Esophagus mucosa (tissue), 1 donor: ENCODE measurements around the gene SLC7A5. TPM values are rescaled to one million over a fixed set of nuclear protein-coding genes. Genes with fewer than 3 reads are reported as not detected.
"Not testable (repeated sequence)": the region's sequence is repeated elsewhere in the genome, so short reads cannot be mapped to it uniquely, and the experiment has no call there.

Experiments
- ATAC-seq: fragments of 200-7000 bp; cut with Tn5 transposase; one replicate; pipeline ENCODE4 v1.9.1; 2020
- total RNA-seq: library from RNA; stranded (reverse); gene quantifications from one replicate; pipeline ENCODE4 v1.2.4, GENCODE V29; 2023
- donor health status: DM: yes; HTN: yes; CAD: no.

SLC7A5 gene
- total RNA-seq, 1 donor from 2014 or later, result 198 TPM

GRCh38 chr16:87832137-87832527 is 37.2 kb downstream of the SLC7A5 start:
- ATAC-seq, result no peak

DNA sequence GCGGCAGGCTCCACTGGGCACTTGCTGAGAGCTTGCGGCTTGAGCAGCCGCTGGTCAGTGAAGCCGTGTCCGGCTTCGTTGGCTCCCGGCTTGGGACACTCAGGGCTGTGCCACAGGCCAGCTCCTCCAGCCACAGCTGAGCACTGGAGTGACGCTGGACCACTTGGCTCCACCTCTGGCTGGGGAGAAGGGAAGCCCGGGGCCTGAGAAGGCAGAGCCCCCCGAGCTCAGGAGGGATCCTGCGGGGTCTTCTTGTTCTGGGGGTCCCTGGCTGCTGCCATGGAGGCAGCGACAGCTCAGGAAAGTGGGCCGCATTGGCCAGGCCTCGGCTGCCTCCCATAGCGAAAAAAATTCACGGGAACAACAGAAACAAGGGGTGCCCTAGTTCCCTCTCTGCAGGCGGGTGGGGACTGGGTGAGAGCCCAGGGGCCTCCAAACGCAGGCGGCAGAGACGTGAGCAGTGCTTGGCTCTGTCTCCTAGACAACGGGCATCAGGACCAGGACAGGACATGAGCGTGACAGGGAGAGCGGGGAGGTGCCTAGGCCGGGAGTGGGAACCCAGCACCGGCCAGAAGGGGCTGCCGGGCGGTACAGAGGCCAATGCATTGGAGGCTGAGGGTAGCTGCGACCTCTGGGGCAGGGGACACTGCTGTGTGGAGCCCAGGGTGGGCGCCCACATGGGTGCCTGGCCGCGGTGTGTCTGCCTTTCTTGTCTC is 37.7 kb downstream of the SLC7A5 start:
- no peak for ATAC-seq

DNA sequence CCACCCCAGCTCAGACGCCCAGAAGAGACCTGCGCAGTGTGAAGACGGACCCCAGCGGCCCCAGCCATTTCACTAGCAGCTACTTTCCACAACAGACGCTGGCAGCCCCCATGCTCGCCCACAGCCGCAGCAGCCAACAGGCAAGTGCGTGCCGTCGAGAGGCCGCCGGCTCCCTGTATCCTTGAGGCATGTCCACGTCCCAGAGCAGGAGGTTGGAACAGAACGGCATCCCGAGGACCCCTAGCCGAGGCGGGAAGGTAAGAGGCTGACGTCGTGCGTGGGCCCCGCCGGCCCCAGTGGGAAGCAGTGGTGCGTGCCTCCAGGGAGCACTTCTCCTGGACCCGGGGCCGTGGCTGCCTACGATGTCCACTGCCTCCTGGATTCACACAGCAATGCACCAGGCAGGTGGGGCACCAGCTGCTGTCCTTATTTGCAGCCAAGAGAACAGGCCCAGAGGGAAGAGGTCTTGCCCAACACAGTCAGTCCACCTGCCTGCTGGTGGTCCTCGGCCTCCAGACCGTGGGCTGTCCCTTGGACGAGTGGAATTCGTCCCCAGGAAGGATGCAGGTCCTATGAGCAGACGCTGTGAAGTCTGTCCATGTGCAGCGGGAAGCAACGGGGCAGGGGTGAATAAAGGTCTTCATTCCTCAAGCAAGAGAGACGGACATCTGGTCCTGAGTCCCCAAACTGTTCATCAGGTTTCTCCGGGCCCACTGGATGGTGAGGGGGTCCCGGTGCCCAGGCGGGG is 38.5 kb downstream of the SLC7A5 start:
- ATAC-seq, result no peak

DNA sequence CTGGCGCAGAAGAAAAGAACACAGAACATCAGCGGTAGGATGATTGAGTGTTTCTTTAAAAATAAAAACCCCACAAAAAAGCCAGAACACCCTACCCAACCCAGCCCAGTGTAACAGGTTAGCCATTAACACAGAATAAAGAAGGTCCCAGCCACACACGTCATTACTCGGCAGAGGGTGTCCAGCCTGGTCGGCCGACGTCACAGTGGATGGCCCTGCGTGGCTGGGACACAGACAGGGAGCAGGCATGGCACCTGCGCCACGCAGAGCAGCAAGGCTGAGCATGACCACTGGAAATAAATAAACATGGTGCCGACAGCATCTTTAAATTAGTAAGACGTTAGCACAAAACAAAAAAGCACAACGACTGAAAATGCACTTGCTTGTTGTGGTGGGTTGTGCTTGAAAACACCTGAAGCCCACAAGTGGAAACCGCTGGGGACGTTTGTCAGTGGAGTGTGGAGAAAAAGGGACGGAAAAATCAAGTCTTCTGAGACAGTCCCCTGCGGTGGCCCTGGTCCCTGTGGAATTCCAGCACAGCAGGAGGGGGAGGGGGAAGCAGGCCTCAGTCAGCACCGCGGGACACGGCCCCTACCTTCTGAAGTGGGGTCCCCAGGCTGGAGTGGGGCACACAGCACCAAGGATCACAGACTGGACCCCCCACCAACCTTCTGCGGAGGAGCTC is 39.2 kb downstream of the SLC7A5 start:
- ATAC-seq, result no peak

DNA sequence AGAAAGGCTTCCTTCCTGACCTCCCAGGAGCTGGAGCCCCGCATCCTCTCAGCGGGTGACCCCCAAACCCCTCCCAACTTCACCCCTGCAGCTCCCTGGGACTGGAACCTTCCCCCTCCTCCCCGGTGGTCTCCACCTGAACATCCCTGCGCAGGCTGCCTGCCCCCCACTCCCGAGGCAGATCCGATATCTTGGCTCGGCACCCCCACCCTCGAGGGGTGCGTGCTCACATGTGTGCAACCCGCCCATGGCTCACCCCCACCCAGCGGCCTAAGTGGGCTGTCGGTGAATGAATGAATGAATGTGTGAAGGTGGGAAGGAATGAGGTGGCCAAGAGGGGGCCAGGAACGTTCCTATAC is 39.7 kb downstream of the SLC7A5 start:
- no peak for ATAC-seq

- peak; percentile 8 for ATAC-seq
Measured at GRCh38 chr16:87828907-87829621, 40.2 kb downstream of the SLC7A5 start.

- peak; percentile 57 for ATAC-seq
Measured at GRCh38 chr16:87828071-87828906, 41.0 kb downstream of the SLC7A5 start.

- ATAC-seq, result not testable (repeated sequence)
Measured at GRCh38 chr16:87827588-87827915, 41.8 kb downstream of the SLC7A5 start.

DNA sequence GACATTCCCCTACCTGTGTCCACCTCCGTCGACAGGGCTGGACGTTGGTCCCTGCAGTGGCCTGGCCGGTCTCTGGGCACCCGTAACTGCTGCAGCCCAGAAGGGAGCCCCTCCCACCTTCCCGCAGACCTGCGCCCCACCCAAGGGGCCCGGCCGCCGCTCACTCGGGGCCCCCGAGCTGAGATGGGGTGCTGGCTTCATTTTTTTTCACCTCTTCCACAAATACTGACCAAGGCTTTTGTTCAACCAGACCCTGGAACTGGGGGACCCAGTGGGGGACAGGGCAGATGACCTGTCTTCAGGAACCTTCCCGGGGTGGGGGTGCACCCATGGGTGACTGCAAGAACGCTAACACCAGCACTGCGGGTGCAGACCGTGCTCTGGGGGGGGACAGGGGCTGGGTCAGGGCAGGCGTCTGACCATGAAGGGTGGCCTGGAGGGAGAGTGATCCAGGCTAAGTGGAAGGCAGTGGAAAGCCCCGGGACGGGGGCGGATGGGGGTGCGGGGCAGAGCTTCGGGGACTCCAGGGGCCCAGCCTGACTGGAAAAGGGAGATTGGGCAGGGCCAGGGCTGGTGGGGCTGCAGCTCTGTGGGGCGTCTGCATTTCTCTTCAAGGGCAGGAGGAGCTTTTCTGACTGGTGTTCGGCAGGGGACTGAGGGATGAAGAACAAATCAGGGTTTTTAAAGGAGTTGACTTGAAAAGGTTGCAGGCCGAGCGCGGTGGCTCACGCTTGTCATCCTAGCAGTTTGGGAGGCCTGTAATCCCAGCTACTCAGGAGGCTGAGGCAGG is 42.3 kb downstream of the SLC7A5 start:
- ATAC-seq, result no peak

- not testable (repeated sequence) for ATAC-seq
Measured at GRCh38 chr16:87826407-87826797, 42.9 kb downstream of the SLC7A5 start.

GRCh38 chr16:87825842-87826120 is 43.5 kb downstream of the SLC7A5 start:
- not testable (repeated sequence) for ATAC-seq

- no peak for ATAC-seq
Measured at GRCh38 chr16:87824991-87825841, 44.1 kb downstream of the SLC7A5 start.

DNA sequence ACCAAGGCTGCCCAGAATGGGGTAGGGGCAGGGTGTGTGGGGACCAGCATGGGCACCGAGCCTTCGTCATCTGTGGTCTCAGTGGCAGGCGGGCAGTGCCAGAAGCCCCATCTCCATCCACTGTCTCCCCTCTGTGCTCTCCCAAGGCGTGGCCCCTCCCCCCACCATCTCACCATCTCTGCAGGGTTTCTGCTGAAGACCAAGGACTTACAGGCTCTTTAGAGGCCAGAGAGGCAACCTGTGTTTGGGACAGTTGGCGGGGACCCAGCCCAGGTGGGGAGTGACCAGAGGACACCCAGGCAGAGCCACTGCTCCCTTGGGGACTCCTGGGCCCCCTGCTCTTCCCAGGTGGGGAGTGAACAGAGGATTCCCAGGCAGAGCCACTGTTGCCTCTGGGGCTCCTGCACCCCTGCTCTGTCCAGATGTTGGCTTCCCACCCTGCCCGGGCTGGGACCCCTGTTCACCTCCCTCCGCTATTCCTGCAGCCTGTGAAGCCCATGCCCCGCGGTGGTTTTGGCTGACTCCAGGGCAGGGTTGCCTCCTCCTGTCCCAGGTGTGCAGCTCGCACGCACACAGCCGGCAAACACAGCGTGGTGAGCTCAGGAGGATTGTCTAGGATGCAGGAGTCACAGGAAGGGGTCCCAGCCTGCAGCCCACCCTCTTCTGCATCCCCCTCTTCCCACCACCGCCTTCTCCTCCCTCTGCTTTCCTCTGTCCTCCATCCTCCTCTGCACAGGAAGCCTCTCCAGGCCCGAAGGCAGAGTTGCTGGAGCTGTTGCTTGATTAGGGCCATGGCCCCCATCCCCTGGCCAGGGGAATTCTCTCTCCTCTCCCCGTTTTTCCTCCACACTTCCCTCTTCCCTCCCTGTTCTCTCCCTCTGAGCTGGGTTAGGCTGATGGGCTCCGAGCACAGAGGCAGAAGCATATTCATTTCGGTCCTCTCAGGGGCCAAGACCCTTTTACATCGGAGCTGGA is 45.0 kb downstream of the SLC7A5 start:
- ATAC-seq, result no peak

GRCh38 chr16:87823181-87823929 is 46.0 kb downstream of the SLC7A5 start:
- ATAC-seq, result peak; percentile 65

DNA sequence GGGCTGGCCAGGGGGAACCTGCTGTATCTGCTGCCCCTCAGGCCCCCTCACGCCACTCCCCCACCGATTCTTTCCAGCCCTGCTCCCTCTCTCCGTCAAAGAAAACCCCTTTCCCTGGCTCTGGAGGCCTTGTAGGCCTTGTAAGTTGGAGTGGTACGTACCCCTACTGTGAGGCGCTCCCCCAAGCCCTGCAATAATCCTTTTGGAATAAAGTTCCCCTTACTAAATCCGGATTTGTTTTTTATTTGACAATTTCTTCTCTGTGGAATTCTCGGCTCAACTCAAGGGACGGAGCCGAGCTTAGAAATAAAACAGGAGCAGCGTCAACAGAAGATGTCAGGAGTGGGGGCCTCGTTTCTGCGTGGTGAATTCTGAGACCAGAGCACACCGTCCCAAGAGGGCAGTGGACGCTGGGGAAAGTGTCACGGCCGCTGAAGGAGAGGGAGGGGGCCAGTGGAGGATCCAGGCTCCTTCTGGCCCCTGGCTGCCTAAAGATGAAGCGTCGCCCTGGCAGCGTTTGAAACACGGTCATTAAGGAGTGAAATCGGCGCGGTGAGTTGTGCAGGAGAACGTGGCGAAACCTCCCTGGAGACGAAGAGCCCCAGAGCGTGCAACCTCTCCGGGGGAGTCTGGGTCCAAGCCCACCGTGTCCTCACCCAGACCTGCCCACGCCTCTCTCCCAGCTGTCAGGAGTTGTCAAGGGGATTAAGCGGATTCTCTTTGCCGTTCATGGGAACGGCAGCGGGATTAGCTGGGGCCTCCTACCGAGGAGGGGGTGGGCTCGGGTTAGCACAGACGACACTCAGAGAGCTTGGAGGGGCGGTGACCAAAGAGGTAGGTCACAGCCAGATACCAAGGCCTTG is 47.0 kb downstream of the SLC7A5 start:
- ATAC-seq, result peak; percentile 6

DNA sequence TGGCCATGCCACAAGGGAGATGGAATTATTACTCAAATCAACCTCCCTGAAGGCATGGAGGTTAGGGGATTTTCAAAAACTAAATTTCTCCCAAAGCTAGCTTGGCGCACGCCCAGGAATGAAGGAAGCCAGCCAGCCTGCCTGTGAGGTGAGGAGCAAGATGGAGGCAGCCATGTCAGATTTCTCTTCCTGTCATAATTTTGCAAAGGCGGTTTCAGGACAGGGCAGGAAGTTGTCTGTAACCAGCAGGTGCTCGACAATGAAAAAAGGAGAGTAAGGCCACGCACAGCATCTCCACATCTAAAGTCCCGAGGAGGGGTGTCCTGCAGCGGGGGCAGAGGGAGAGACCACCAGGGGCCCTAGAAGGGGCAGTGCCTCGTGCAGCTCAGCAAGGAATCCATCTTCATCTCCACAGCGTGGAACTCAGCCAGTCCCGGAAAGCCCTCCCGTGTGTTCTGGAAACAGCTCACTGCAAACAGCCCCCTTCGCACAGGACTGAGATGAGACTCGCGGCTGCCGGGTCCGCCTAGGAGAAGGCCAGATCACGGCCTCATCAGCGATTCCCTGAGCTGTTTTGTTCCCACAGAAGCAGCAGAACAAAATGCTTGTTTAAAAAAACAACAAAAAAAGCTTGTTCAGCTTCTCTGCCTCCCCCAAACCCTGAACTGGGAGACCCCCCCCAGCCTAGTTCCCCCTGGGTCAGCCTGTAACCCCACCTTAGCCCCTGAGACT is 47.8 kb downstream of the SLC7A5 start:
- no peak for ATAC-seq

- ATAC-seq, result no peak
Measured at GRCh38 chr16:87819983-87820382, 49.3 kb downstream of the SLC7A5 start.
